Activated CD8-positive, alpha-beta memory T cell treated with anti-CD3 and anti-CD28 coated beads, Interleukin-2, amount 50 U/mL, for 24 hours (primary cell): ENCODE data around the gene ZNF718.
"Not testable (repeated sequence)": the region's sequence is repeated elsewhere in the genome, so short reads cannot be mapped to it uniquely, and the experiment has no call there.

Experiments
- DNase-seq: peaks from one replicate; pipeline ENCODE4 v3.0.0-alpha.2; 2020; ENCODE audit errors: extremely low read depth

Gene ZNF718

DNA sequence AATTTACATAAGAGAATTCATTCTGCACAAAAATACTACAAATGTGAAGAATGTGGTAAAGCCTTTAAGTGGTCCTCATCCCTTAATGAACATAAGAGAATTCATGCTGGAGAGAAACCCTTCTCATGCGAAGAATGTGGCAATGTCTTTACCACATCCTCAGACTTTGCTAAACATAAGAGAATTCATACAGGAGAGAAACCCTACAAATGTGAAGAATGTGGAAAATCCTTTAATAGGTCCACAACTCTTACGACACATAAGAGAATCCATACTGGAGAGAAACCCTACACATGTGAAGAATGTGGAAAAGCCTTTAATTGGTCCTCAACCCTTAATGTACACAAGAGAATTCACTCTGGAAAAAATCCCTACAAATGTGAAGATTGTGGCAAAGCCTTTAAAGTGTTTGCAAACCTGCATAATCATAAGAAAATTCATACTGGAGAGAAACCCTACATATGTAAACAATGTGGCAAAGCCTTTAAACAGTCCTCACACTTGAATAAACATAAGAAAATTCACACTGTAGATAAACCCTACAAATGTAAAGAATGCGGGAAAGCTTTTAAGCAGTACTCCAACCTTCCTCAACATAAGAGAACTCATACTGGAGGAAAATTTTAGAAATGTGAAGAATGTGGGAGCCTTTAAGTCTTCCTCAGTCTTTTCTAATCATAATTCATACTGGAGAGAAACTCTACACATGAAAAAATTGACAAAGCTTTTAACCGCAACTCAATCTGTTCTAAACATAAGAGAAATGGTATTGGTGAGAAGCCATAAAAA, 37.4 kb downstream of the ZNF718 start:
- DNase-seq: no peak

DNA sequence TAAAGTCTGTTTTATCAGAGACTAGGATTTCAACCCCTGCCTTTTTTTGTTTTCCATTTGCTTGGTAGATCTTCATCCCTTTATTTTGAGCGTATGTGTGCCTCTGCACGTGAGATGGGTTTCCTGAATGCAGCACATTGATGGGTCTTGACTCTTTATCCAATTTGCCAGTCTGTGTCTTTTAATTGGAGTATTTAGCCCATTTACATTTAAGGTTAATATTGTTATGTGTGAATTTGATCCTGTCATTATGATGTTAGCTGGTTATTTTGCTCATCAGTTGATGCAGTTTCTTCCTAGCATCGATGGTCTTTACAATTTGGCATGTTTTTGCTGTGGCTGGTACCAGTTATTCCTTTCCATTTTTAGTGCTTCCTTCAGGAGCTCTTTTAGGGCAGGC, 45.3 kb downstream of the ZNF718 start:
- DNase-seq: not testable (repeated sequence)

DNA sequence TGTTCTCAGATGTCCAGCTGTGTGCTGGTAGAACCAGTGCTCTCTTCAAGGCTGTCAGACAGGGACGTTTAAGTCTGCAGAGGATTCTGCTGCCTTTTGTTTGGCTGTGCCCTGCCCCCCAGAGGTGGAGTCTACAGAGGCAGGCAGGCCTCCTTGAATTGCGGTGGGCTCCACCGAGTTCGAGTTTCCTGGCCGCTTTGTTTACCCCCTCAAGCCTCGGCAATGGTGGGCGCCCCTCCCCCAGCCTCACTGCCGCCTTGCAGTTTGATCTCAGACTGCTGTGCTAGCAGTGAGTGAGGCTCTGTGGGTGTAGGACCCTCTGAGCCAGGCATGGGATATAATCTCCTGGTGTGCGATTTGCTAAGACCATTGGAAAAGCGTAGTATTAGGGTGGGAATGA, 47.0 kb downstream of the ZNF718 start:
- DNase-seq: not testable (repeated sequence)

DNA sequence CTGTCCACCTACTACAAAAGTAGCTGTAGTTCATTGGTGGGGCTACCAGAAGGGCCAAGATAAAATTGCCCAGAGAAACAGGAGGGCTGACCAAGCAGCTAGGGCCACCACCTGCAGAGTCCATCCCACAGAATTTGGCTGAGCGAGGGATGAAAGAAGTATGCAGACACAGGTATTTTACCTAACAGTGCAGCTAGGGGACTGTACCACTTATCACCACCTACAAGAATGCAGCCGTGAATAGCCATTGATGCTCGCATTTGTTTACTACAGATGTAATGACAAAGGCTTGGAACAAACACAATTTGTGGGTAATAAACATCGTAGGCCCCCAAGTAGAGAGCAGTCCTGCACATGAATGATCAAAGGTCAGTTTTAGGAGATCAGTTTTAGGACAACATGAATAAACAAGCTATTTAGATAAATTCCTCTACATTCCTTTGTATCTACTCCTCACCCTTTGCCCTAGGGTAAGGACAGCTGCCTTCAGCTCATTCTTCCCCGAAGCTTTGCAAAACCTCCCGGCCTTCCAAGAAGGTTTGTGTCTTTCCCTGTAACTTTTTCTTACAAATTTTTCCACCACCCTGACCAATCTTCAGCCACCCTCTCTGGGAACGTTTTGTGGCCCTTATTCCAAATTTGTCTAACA, 49.5 kb downstream of the ZNF718 start:
- DNase-seq: no peak

DNA sequence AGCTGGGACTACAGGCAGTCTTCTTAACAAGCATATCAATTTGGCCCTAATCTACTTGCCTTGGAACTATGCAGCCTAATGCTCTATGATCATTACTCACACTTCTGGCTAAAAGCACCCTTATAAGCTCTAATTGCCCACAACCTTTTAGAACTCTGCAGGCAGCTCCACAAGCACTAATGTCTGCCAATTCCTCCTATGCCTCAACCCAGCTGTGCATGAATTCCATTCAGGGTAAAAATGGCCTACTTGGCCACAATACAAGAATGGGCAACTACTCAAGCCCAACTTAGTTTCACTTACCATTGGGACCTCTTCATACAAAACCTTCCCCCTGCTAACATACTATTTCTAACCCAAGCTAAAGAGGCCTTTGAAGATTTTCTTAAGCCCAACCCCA, 51.7 kb downstream of the ZNF718 start:
- no peak for DNase-seq

DNA sequence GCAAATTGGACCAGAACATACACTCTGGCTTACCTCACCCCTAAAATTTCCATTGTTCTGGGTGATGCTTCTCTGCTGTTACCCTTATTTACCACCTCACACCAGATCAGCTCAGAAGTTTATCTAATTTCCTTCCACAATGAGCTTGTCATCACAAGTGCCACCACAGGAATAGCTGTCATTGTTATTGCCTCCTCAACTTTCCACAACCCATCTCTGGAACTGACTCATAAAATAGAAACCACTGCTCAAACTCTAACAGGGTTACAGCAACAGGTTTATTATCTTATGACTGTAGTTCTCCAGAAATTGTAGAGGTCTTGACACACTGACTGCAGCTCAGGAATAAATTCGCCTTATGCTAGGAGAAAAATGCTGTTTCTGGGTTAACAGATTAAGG, 52.7 kb downstream of the ZNF718 start:
- no peak for DNase-seq

DNA sequence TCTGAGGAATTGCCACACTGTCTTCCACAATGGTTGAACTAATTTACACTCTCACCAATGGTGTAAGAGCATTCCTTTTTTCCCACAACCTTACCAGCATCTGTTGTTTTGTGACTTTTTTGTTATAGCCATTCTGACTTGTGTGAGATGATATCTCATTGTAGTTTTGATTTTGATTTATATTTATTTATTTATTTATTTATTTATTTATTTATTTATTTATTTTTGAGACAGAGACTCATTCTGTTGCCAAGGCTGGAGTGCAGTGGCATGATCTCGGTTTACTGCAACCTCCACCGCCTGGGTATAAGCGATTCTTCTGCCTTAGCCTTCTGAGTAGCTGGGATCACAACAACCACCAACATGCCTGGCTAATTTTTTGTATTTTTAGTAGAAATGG, 57.9 kb downstream of the ZNF718 start:
- not testable (repeated sequence) for DNase-seq

DNA sequence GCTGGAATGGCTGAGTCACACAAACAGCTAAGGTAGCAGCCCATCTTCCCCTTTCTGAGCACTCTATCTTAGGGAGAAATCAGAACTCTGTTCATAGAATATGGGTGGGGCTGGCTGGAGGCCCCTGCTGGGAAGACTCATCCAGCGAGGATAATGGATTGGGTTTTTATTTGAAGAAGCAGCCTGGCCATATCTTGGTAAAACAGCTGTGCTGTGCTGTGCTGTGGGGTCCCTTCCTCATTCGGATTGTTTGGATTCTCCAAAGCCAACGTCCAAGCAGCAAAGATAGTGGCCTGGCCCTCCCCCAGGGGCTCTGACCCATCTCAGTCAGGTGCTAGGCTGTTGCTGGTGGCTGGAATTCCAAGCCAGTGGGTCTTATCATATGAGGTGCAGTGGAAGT, 63.8 kb downstream of the ZNF718 start:
- DNase-seq: no peak

DNA sequence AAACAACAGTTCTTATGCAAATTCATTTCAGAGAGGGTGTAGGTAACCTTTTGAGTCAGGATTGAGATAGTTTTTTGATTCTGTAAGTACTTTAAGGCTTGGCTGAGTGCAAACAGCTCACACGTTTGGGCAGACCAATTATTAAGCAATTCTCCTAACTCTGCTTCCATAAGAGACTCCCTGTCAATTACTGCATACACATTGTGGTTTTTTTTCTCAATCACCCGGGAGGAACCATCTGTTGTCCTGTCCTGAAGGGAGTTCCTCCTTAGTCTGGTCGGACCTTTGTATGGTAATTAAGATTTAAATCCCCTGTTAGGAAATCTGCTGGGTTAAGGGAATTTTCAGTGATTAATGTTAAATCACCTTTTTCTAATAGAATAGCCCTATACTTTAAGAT, 70.9 kb downstream of the ZNF718 start:
- DNase-seq: not testable (repeated sequence)

DNA sequence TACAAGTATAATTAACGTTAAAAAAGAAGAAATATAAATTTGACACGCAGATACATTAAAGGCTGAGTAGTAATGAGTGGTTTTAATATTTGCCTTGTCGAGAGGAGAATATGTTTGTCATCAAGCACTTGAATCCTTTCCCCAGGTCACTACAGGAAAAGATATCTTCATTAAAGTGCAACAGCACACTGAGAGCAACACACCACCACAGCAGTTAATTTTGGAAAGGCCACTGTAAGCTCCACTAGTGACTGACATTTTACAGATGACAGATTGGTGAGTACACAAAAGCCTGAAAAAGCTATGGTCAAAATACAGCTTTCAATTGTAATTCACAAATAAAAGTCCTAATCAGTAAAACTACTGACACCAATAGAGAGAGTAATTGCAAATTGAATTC, 76.6 kb downstream of the ZNF718 start:
- DNase-seq: no peak

DNA sequence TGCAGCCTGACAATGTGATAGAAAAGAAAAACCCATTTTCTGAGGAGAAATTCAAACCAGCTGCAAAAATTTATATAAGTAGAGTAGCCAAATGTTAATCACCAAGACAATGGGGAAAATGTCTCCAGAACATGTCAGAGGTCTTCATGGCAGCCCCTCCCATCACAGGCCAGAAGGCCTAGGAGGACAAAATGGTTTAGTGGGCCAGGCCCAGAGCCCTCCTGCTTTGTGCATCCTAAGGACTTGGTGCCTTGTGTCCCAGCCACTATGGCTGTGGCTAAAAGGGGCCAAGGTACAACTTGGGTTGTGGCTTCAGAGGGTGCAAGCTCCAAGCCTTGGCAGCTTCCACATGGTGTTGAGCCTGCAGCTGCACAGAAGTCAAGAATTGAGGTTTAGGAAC, 78.5 kb downstream of the ZNF718 start:
- DNase-seq: not testable (repeated sequence)

DNA sequence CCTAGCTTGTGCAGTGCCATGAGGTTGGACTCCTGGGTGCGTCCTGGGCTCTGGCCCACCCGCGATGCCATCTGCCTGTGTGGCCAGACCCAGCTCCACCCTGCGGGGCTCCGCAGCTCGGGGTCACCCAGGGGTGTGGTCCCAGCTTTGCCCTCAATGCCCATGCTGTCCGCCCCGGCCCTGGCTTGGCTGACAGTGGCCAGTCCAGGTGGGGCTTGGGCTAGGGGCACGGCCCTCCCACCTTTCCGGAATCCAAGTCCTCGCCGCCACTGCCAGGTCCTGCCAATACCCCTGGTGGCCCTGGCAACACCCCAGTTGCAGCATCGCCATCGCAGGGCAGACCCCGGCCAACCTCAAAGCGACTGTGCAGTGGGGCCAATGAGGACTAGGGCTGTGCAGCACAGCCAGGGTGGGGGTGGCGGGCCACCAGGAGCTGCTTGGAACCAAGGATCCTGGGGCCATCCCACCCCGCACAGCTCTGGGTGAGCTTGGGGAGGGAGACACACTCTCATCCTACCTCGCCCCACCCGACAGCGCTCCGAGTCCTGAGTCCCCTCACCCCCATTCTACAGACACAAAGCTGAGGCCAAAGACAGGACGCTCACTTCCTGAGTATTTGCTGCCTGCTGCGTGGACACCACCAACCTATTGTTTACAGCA, 80.9 kb downstream of the ZNF718 start:
- no peak for DNase-seq

DNA sequence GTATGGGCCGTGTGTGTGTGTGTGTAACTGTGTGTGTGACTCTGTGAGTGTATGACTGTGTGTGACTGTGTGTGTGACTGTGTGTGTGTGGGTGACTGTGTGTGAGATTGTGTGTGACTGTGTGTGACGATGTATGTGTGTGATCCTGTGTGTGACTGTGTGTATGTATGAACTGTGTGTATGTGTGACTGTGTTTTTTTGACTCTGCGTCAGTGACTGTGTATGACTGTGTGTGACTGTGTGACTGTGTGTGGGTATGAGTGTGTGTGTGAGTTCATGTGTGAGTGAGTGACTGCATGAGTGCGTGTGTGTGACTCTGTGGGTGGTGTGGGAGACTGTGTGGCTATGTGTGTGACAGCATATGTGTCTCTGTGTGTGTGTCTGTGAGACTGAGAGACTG, 81.8 kb downstream of the ZNF718 start:
- DNase-seq: no peak

DNA sequence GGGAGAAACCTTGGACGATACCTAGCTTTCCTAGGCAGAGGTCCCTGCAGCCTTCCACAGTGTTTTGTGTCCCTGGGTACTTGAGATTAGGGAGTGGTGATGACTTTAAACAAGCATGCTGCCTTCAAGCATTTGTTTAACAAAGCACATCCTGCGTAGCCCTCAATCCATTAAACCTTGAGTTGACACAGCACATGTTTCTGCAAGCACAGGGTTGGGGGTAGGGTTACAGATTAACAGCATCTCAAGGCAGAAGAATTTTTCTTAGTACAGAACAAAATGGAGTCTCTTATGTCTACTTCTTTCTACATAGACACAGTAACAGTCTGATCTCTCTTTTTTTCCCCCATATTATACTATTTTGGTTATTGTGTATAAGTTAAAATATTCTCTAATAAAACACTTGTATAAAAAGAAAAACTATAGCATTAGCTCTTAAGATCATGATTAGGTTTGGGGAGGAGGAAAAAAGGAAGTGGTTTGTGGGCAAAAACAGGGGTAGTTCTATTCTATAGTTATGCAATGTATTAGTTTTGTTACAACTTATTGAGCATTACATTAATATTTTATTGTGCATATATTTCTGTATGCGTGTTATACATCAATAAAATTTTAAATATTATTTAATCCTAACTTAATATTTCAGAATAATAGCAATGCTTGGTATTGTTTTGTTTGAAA, 84.3 kb downstream of the ZNF718 start:
- not testable (repeated sequence) for DNase-seq

DNA sequence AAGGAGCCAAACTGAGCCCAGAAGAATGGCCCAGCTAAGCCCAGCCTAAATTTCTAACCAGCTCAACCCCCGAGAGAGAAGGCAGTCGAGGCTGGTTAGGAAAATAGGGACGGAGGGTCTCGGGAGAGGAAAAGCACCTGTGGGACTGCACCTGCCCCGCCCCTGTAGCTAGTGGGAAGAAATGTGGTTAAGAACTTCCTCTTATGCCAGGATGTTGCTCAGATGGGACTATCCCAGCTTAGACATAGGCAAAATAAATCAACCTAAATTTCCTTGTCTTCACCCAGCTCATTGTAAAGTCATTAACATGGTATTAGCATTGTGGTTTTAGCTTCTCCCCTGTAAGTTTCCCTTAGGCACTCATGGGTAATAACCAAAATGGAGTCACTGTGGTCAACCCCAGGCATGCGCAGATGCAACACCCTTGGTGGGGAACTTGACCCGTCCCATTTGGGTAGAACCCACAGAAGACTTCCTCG, 86.8 kb downstream of the ZNF718 start:
- DNase-seq: no peak

DNA sequence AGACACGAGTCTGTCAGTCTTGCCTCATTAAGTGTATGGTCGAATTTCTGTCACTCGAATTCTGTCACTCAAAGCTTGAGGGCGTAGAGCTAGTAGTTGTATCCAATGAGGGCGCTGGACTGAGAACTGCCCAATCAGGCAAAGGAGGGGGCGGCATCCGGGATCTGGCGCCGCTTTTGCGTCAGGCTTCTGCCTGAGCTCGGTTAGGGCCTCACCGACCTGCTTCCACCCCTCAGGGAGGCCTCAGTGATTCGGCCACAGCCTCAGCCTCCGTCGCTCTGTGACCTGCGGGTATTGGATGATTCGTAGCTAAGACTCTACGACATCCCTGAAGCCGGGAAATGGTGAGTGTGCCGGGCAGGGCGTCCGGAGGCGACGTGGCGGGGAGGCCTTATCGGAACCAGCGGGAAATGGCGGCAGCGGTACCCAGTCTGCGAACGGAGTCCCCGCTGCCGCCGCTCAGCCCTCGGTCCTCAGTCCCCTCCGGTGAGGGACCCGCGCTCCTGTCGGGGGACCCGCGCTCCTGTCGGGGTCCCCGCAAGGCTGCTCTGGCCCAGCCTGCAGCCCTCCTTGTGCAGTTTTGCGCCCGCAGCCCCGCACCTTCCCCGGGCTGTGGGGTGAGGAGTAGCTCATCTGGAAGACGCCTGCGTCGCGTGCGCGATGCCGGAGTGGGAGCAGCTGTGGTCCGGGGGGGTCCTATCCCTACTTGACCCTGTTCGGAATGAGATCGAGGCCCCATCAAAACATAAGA, 88.3 kb downstream of the ZNF718 start:
- no peak for DNase-seq

DNA sequence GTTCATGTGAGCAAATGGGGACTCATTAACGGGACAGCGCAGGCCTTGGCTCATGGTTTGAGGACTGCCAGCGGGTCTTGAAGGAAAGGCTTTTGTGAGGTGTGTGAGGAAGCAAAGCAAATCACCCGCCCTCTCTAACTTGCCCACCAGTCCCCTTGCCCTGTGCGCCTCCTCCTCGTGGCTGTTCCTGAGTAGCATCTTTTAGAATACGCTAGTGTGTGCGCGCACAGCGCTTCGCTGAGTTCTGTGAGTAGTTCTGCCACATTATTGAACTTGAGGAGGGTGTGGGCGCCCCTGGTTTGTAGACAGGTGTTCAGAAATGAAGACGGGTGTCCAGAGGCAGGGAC, 88.9 kb downstream of the ZNF718 start:
- DNase-seq: not testable (repeated sequence)
